ENCODE measurements around the gene MYO15A.
A peak's percentile ranks its signal among the peaks of the same experiment; 100 is the strongest.

MYO15A gene

DNA sequence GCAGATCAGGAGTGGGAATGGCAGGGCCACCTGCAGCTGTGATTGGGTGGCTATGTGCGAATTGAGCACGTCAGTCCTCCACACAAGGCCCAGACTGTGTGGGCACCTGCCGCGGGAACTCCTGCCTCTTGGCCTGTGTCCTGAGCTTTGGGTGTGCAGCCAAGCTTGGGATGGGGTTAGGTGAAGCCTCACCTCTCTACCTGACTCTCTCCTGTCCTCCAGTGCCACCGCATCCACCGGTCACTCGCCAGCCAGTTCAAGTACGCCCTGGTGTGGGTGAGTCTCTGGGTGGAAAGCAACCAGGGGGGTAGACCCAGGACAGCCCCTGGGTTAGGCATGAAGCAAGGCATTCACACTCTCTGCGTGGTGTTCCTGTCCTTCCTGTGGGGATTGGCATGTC is 2.3 kb upstream of the MYO15A start:
- DNase-seq: no peak
- Mint-ChIP-seq H3K27ac (no peak overlapping the region), H3K27me3 (ENCODE audit: low read depth, poor library complexity) (no peaks in the 10 kb centered on the region), H3K9me3 (no peaks in the 10 kb centered on the region), H3K4me1 (no peaks in the 10 kb centered on the region), H3K4me3 (no peak overlapping the region), H3K36me3 (ENCODE audit: low read depth) (no peaks in the 10 kb centered on the region)
- no peak for TF ChIP-seq CTCF (IDR thresholded peaks at IDR 0.05)

- H3K27me3 Mint-ChIP-seq (ENCODE audit: low read depth, poor library complexity): no peaks in the 10 kb centered on the region
- no peak overlapping the region for H3K4me3 Mint-ChIP-seq
- peak overlapping the region; percentile 85 for H3K27ac Mint-ChIP-seq
Measured at GRCh38 chr17:18107061-18107790, 1.3 kb upstream of the MYO15A start.

GRCh38 chr17:18107971-18108370 is 585 bp upstream of the MYO15A start:
- peaks cover 9% of the 10 kb centered on the region for H3K4me1 Mint-ChIP-seq
- no peaks in the 10 kb centered on the region for H3K9me3 Mint-ChIP-seq
- H3K4me3 Mint-ChIP-seq: no peak overlapping the region
- no peaks in the 10 kb centered on the region for H3K27me3 Mint-ChIP-seq (ENCODE audit: low read depth, poor library complexity)
- DNase-seq: no peak
- H3K36me3 Mint-ChIP-seq (ENCODE audit: low read depth): no peaks in the 10 kb centered on the region
- TF ChIP-seq CTCF (IDR thresholded peaks at IDR 0.05): no peak
- H3K27ac Mint-ChIP-seq: no peak overlapping the region

More at GRCh38 chr17:18107061-18107790, 1.3 kb upstream of the MYO15A start:
- no peaks in the 10 kb centered on the region for H3K9me3 Mint-ChIP-seq
- no peaks in the 10 kb centered on the region for H3K36me3 Mint-ChIP-seq (ENCODE audit: low read depth)
- no peak for TF ChIP-seq CTCF (IDR thresholded peaks at IDR 0.05)
- peaks cover 6% of the 10 kb centered on the region for H3K4me1 Mint-ChIP-seq
- no peak for DNase-seq

- TF ChIP-seq CTCF (IDR thresholded peaks at IDR 0.05): no peak
- Mint-ChIP-seq H3K27me3 (ENCODE audit: low read depth, poor library complexity) (no peaks in the 10 kb centered on the region), H3K27ac (peak overlapping the region; percentile 84), H3K36me3 (ENCODE audit: low read depth) (no peaks in the 10 kb centered on the region), H3K4me1 (peaks cover 28% of the 10 kb centered on the region), H3K9me3 (no peaks in the 10 kb centered on the region), H3K4me3 (no peak overlapping the region)
- no peak for DNase-seq
Measured at GRCh38 chr17:18109935-18110485, 1.5 kb downstream of the MYO15A start.

- Mint-ChIP-seq H3K36me3 (ENCODE audit: low read depth) (no peaks in the 10 kb centered on the region), H3K27me3 (ENCODE audit: low read depth, poor library complexity) (no peaks in the 10 kb centered on the region), H3K27ac (peak overlapping the region; percentile 5), H3K4me1 (peaks cover 35% of the 10 kb centered on the region), H3K4me3 (no peak overlapping the region), H3K9me3 (no peaks in the 10 kb centered on the region)
- no peak for DNase-seq
- no peak for TF ChIP-seq CTCF (IDR thresholded peaks at IDR 0.05)
Measured at GRCh38 chr17:18110636-18111145, 2.1 kb downstream of the MYO15A start.

Measured in nephron progenitor cell (in vitro differentiated cells).